Forelimb muscle (tissue), 1 donor: ENCODE data around the gene LMF1. TPM values are rescaled to one million over a fixed set of nuclear protein-coding genes. Genes with fewer than 3 reads are reported as not detected.
"Not testable (repeated sequence)": the region's sequence is repeated elsewhere in the genome, so short reads cannot be mapped to it uniquely, and the experiment has no call there.

Experiments used
- DNase-seq: peaks from one replicate; pipeline ENCODE4 v3.0.0-alpha.2; 2013; ENCODE audit warnings: low read depth
- polyA plus RNA-seq: library from polyadenylated mRNA; unstranded; fragments of 120-200 nt; gene quantifications from one replicate; pipeline ENCODE4 v1.2.1, GENCODE V29; 2013; ENCODE audit not compliant: insufficient read length

The LMF1 gene
- polyA plus RNA-seq, 1 donor: 9.4 TPM

GRCh38 chr16:895371-895770 is 75.4 kb downstream of the LMF1 start:
- DNase-seq: no peak

GRCh38 chr16:894841-895240 is 75.9 kb downstream of the LMF1 start:
- DNase-seq: no peak

DNA sequence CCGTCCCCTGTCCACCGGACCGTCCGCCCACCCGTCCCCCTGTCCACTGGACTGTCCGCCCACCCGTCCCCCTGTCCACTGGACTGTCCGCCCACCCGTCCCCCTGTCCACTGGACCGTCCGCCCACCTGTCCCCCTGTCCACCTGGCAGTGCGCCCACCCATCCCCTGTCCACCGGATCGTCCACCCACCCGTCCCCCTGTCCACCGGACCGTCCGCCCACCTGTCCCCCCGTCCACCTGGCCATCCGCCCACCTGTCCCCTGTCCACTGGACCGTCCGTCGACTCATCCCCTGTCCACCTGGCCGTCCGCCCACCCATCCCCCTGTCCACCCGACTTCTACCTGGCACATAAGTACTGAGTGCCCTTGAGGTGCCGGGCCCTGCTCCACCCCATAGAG is 76.6 kb downstream of the LMF1 start:
- no peak for DNase-seq

GRCh38 chr16:893360-893759 is 77.4 kb downstream of the LMF1 start:
- no peak for DNase-seq

- DNase-seq: no peak
Observed at GRCh38 chr16:892536-893255, 78.1 kb downstream of the LMF1 start.

DNA sequence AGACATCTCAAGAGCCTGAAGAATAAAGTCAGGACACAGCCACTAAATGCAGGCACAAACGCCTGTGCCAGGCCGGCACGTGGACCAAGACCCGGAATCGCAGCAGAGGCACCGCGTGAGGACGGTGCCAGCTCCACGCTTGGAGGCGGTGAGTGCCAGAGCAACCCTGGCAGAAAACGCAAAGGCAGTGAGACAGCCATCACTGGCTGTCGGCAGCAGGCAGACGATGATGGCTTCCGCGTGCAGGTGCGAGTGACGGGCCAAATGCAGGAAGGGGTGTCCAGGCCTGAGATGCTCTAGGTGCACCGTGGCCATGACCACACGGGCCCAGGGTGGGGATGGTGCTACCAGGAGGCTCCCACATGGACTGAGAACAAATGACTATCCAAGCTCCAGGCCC is 78.8 kb downstream of the LMF1 start:
- no peak for DNase-seq

DNA sequence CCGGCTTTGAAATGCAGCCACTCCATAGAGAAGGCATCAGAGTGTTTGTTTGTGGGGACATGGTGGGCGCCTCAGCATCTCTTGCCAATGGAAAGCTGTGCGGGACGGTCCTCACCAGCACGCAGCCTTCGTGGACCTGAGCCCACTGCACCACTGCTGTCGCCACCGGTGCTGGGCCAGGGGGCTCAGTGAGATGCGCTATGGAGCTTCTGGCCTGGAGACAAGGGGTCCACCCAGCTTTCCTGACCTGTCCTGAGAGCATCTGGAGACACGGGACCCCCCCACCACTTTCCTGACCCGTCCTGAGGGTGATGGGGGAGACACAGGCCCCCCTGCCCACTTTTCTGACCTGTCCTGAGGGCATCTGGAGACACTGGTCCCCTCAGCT is 79.4 kb downstream of the LMF1 start:
- no peak for DNase-seq

DNA sequence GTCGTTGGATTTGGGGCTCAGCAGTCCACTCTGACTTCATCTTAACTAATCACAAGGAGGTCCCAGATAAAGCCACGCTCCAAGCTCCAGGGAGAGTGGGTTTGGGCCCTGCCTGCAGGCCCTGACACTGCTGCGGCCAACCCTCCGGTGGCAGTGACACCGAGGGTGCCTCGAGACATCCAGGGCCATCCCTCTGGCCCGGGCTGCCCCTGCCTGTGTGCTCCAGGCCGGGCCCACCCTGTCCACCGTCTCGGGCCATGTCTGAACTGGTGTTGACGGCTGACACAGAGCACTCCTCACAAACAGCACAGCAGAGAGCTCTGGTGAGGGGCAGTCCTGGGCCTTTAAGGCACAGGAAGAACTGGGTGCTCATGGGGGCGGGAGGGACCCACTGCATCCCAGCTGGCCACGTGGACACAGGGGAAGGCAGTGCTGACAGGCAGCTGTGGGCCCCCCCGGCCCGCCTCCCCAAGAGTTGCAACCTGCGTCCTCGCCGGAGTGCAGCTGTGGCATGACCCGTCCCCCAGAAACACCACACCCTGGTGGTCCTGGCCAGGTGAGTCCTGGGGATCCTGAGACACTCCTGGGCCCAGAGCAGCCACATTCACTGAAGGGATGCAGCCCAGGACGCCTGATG is 80.0 kb downstream of the LMF1 start:
- no peak for DNase-seq

- DNase-seq: no peak
Observed at GRCh38 chr16:890217-890616, 80.6 kb downstream of the LMF1 start.

DNA sequence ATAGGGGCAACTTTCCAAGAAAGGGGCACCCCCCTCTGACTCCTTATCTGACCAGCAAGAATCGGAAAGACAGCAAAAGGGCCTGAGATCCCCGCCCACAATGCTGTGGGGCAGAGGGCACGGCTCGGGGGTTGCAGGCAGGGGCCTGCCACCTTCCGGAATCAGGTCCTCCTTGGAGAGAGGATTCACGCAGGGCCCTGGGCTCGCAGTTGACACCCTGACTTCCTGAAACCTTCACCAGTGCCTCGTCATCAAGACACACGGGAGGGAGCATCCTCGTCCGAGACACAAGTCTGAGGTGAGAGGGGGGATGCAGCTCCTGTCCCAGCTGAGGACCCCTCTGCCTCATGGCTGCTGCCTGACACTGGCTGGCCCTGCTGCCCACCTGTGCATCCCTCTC is 81.2 kb downstream of the LMF1 start:
- no peak for DNase-seq

- DNase-seq: no peak
Observed at GRCh38 chr16:888901-889570, 81.7 kb downstream of the LMF1 start.

DNA sequence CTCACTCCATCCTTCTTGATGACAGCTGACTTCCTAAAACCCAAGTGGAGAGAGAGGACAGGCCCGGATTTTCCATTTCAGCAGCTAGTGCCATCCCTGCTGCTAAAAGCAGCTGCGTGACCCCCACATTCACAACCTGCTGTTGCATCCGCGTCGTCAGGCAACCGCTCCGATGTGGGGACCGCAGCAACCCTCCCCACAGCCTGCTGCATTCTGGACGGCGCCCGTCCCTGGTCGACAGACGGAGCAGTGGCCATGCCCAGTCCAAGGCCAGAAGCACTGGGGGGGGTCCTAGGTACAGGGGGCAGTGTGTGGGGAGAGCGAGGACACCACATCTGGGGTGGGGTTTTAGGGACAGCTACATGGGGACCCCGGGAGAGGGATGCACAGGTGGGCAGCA is 82.3 kb downstream of the LMF1 start:
- DNase-seq: not testable (repeated sequence)

GRCh38 chr16:887846-888245 is 82.9 kb downstream of the LMF1 start:
- no peak for DNase-seq

DNA sequence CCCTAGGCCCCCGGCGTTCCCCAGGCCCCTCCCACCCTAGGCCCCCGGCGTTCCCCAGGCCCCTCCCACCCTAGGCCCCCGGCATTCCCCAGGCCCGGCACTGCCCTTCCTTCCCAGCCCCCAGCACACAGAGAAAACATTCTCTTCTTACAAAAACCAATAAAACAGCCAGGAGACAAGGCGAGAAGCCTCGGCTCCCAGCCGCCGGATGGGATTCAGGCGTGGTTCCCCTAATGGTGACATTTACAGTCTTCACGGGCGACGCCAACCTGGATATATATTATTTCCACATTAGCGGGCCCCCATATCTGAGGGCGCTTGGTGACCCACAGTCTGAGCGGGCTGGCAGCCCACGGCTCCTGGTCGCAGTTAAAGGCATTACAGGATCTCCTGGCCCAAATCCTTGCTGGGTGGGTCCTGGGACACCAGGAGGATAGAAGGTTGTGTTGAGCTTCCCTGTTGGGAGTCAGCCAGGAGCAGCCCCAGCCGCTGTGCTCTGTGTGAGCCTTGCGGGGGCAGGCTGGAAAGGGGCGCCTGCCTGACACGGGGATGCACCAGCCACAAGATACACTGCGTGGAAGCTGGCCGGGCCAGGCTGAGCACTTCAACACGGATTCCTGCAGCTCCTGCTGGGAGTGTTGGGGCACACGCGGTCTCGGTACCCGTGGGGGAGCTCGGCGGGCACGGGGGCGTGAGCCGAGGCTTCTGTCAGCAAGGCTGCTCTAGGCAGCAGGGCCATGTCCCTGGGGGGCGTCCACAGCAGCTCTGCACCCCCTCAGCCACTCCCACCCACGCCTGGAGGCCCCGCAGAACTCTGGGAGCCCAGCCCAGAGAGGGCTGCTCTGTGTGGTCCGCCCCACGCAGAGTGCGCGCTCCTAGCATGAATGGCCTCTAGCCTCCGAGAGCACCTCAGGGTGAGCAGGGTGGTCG is 83.7 kb downstream of the LMF1 start:
- DNase-seq: no peak

- DNase-seq: no peak
Observed at GRCh38 chr16:886084-886543, 84.7 kb downstream of the LMF1 start.

GRCh38 chr16:885391-885790 is 85.4 kb downstream of the LMF1 start:
- no peak for DNase-seq

DNA sequence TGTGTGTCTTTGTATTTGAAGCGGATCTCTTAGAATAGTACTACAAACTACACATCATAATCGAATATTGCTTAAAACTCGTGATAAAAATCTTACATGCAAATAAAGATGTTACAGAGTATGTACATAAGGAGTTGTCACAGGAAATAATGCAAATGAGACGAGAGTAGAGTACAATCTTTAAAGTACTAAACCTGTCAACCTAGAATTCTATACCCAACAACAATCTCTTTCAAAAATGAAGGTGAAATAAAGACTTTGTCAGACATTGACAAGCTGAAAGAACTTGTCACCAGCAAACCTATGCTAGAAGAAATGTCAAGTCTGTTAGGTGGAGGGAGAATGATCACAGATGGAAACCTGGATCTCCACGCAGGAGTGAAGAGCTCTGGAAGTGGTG is 86.6 kb downstream of the LMF1 start:
- no peak for DNase-seq

- no peak for DNase-seq
Observed at GRCh38 chr16:883781-884180, 87.0 kb downstream of the LMF1 start.

GRCh38 chr16:883340-883739 is 87.4 kb downstream of the LMF1 start:
- no peak for DNase-seq

GRCh38 chr16:882671-883070 is 88.1 kb downstream of the LMF1 start:
- DNase-seq: not testable (repeated sequence)

DNA sequence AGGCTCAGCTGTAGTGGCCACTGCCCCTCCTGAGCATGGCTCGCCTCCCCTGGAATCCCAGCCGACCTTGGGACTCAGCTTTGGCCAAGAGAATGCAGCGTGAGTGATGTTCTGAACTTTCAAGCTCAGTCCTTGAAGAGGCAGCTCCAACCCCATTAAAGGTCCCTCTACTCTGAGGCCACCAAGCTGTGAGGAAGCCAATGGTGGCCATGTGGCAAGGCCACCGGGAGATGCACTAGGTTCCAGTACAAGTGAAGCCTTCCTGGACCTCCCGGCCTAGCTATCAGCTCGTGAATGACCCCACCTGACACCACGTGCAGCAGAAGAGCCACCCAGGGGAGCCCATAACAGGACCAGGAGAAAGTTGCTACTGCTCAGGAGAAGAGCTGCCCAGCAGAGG is 88.5 kb downstream of the LMF1 start:
- no peak for DNase-seq
